Stimulated activated CD4-positive, alpha-beta T cell treated with anti-CD3 and anti-CD28 coated beads, Interleukin-1b, Interleukin-23, amount 100 ng/mL, for 1 hour (primary cell): ENCODE measurements around the gene ABL1.

Experiments
- DNase-seq, 2 donors: peaks; one replicate each; pipeline ENCODE4 v3.0.0-alpha.2; 2020; ENCODE audit warnings: low read depth in 2 of 2

Gene ABL1

GRCh38 chr9:130849356-130849755 lies 14.3 kb downstream of the ABL1 start:
- DNase-seq = no peak

- DNase-seq = no peak
Observed at GRCh38 chr9:130852801-130853200, 17.7 kb downstream of the ABL1 start.

- DNase-seq = no peak
Observed at GRCh38 chr9:130854092-130854491, 19.0 kb downstream of the ABL1 start.

GRCh38 chr9:130854835-130855234 lies 19.8 kb downstream of the ABL1 start:
- no peak for DNase-seq

GRCh38 chr9:130856474-130856873 lies 21.4 kb downstream of the ABL1 start:
- no peak for DNase-seq

GRCh38 chr9:130857864-130858738 lies 23.0 kb downstream of the ABL1 start:
- DNase-seq = no peak

- no peak for DNase-seq
Observed at GRCh38 chr9:130858739-130859705, 24.0 kb downstream of the ABL1 start.

GRCh38 chr9:130860458-130861316 lies 25.6 kb downstream of the ABL1 start:
- no peak for DNase-seq

GRCh38 chr9:130861372-130862180 lies 26.5 kb downstream of the ABL1 start:
- DNase-seq = no peak

GRCh38 chr9:130862217-130862616 lies 27.2 kb downstream of the ABL1 start:
- no peak for DNase-seq

GRCh38 chr9:130862747-130863146 lies 27.7 kb downstream of the ABL1 start:
- no peak for DNase-seq

- DNase-seq = no peak
Observed at GRCh38 chr9:130864541-130864940, 29.5 kb downstream of the ABL1 start.

GRCh38 chr9:130865921-130866320 lies 30.9 kb downstream of the ABL1 start:
- DNase-seq = no peak

- peak in 1 of 2 donors; percentile 28 for DNase-seq
Observed at GRCh38 chr9:130866474-130866965, 31.5 kb downstream of the ABL1 start.

GRCh38 chr9:130867556-130867955 lies 32.5 kb downstream of the ABL1 start:
- DNase-seq = no peak

- no peak for DNase-seq
Observed at GRCh38 chr9:130868230-130868629, 33.2 kb downstream of the ABL1 start.

GRCh38 chr9:130869250-130869649 lies 34.2 kb downstream of the ABL1 start:
- DNase-seq = no peak

GRCh38 chr9:130870491-130871381 lies 35.7 kb downstream of the ABL1 start:
- DNase-seq = no peak

GRCh38 chr9:130871395-130872062 lies 36.5 kb downstream of the ABL1 start:
- no peak for DNase-seq
